ENCODE data around the gene SLC36A1.

GRCh38 chr5:151476016-151476415 lies 28.6 kb downstream of the SLC36A1 start:
- no peak for TF ChIP-seq EP300 (IDR thresholded peaks at IDR 0.05)
- TF ChIP-seq, protein P1, sequence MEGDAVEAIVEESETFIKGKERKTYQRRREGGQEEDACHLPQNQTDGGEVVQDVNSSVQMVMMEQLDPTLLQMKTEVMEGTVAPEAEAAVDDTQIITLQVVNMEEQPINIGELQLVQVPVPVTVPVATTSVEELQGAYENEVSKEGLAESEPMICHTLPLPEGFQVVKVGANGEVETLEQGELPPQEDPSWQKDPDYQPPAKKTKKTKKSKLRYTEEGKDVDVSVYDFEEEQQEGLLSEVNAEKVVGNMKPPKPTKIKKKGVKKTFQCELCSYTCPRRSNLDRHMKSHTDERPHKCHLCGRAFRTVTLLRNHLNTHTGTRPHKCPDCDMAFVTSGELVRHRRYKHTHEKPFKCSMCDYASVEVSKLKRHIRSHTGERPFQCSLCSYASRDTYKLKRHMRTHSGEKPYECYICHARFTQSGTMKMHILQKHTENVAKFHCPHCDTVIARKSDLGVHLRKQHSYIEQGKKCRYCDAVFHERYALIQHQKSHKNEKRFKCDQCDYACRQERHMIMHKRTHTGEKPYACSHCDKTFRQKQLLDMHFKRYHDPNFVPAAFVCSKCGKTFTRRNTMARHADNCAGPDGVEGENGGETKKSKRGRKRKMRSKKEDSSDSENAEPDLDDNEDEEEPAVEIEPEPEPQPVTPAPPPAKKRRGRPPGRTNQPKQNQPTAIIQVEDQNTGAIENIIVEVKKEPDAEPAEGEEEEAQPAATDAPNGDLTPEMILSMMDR (IDR thresholded peaks at IDR 0.05), result no peak

All from ovary (tissue), 3 donors.